Measurements from ENCODE around the gene METAP1D.
"Not testable (repeated sequence)": the region's sequence is repeated elsewhere in the genome, so short reads cannot be mapped to it uniquely, and the experiment has no call there.

Gene METAP1D

GRCh38 chr2:171965238-171965637 lies 34.5 kb upstream of the METAP1D start:
- Histone ChIP-seq H3K4me3 (ENCODE audit: low read length) (no peak overlapping the region), H3K36me3 (ENCODE audit: control insufficient read depth, insufficient read depth, low read length) (no peaks in the 10 kb centered on the region; the same call in 1 of the 2 replicates), H3K27me3 (ENCODE audit: control insufficient read depth, insufficient read depth, low read length) (no peaks in the 10 kb centered on the region), H3K9me3 (ENCODE audit: control insufficient read depth, insufficient read depth, low read length) (no peaks in the 10 kb centered on the region), H3K4me1 (ENCODE audit: control insufficient read depth, insufficient read depth, low read length) (no peaks in the 10 kb centered on the region), H3K27ac (ENCODE audit: low read length) (no peak overlapping the region)
- no CpG with 5 or more reads among the region's 3 CpGs for WGBS (ENCODE audit: insufficient coverage, insufficient read length)
- DNase-seq (ENCODE audit: low read depth, low spot score) = no peak

DNA sequence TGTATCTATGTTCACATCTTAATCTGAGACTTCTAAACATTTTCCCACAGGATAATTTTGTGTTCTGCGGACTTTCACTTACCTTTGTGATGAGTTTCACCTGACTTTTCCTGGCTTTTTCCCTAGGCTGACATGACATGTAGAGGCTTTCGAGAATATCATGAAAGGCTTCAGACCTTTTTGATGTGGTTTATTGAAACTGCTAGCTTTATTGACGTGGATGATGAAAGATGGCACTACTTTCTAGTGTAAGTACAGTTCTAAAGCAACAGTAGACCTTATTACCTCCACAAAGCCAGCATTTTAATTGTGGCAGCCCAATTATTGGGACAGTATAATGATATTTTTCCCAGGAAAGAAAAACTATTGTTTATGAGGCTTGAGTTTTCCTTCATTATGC lies 34.1 kb upstream of the METAP1D start:
- H3K27ac ChIP-seq (ENCODE audit: low read length) = no peak overlapping the region

DNA sequence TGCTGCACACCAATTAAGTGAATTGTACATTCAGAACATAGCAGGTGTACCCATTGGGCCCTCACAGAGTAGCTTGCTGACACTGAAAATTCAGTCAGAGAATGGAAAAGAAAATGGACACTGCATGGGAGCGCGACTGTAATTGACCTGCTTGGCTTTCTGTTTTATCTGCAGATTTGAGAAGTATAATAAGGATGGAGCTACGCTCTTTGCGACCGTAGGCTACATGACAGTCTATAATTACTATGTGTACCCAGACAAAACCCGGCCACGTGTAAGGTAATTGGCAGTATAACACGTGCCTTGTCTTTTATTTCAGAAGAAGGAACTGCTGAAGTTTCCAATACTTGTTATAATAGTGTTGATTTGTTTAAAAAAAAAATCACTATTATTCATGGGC lies 33.5 kb upstream of the METAP1D start:
- Histone ChIP-seq H3K4me3 (ENCODE audit: low read length) (no peak overlapping the region), H3K27ac (ENCODE audit: low read length) (no peak overlapping the region), H3K4me1 (ENCODE audit: control insufficient read depth, insufficient read depth, low read length) (no peaks in the 10 kb centered on the region), H3K9me3 (ENCODE audit: control insufficient read depth, insufficient read depth, low read length) (no peaks in the 10 kb centered on the region), H3K27me3 (ENCODE audit: control insufficient read depth, insufficient read depth, low read length) (no peaks in the 10 kb centered on the region), H3K36me3 (ENCODE audit: control insufficient read depth, insufficient read depth, low read length) (no peaks in the 10 kb centered on the region; the same call in 1 of the 2 replicates)
- no CpG with 5 or more reads among the region's 8 CpGs for WGBS (ENCODE audit: insufficient coverage, insufficient read length)
- DNase-seq (ENCODE audit: low read depth, low spot score) = no peak

More for the DNA sequence above, 34.1 kb upstream of the METAP1D start:
- WGBS (ENCODE audit: insufficient coverage, insufficient read length) = no CpG with 5 or more reads among the region's 3 CpGs
- Histone ChIP-seq H3K4me1 (ENCODE audit: control insufficient read depth, insufficient read depth, low read length) (no peaks in the 10 kb centered on the region), H3K36me3 (ENCODE audit: control insufficient read depth, insufficient read depth, low read length) (no peaks in the 10 kb centered on the region; the same call in 1 of the 2 replicates), H3K4me3 (ENCODE audit: low read length) (no peak overlapping the region), H3K27me3 (ENCODE audit: control insufficient read depth, insufficient read depth, low read length) (no peaks in the 10 kb centered on the region), H3K9me3 (ENCODE audit: control insufficient read depth, insufficient read depth, low read length) (no peaks in the 10 kb centered on the region)
- DNase-seq (ENCODE audit: low read depth, low spot score) = no peak

DNA sequence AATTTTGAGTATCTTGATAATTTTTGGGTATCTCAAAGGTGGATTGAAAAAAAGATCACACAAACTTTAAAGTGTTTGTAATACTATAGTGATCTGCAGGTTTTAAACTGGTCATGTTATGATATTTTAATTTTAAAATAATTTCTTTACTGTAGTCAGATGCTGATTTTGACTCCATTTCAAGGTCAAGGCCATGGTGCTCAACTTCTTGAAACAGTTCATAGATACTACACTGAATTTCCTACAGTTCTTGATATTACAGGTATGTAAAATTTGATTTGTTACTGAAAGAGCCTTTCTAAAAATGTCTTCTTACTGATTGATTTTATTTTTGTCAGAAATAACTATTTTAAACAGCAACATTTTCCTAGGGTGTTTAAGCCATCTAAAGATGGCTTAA lies 33.1 kb upstream of the METAP1D start:
- Histone ChIP-seq H3K27me3 (ENCODE audit: control insufficient read depth, insufficient read depth, low read length) (no peaks in the 10 kb centered on the region), H3K9me3 (ENCODE audit: control insufficient read depth, insufficient read depth, low read length) (no peaks in the 10 kb centered on the region), H3K4me1 (ENCODE audit: control insufficient read depth, insufficient read depth, low read length) (no peaks in the 10 kb centered on the region), H3K4me3 (ENCODE audit: low read length) (no peak overlapping the region), H3K27ac (ENCODE audit: low read length) (no peak overlapping the region), H3K36me3 (ENCODE audit: control insufficient read depth, insufficient read depth, low read length) (no peaks in the 10 kb centered on the region; the same call in 1 of the 2 replicates)
- no peak for DNase-seq (ENCODE audit: low read depth, low spot score)

DNA sequence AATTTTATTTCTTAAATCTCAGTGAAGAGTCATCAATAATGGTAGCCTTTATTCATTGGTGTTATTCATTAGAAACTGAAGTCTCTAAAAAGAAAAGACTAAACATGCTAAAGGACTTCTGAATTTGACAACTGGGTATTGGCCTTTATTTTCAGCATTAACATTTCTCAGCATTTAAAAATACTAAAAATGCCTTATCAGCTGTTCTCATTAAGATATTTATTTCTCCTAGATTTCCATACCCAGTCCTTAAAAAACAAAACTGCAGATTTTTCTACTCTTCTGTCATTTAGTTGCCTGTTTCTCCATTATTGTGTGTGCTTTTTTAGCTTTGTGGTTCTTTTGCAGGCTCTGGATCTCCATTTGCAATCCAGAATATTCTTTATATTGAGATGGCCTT lies 31.2 kb upstream of the METAP1D start:
- DNase-seq (ENCODE audit: low read depth, low spot score) = no peak
- H3K4me3 ChIP-seq (ENCODE audit: low read length) = no peak overlapping the region
- no peaks in the 10 kb centered on the region for H3K27me3 ChIP-seq (ENCODE audit: control insufficient read depth, insufficient read depth, low read length)
- H3K9me3 ChIP-seq (ENCODE audit: control insufficient read depth, insufficient read depth, low read length) = no peaks in the 10 kb centered on the region
- H3K36me3 ChIP-seq (ENCODE audit: control insufficient read depth, insufficient read depth, low read length) = peaks cover 3% of the 10 kb centered on the region
- H3K27ac ChIP-seq (ENCODE audit: low read length) = no peak overlapping the region
- H3K4me1 ChIP-seq (ENCODE audit: control insufficient read depth, insufficient read depth, low read length) = no peaks in the 10 kb centered on the region

- no CpG with 5 or more reads among the region's 2 CpGs for WGBS (ENCODE audit: insufficient coverage, insufficient read length)
- Histone ChIP-seq H3K4me1 (ENCODE audit: control insufficient read depth, insufficient read depth, low read length) (no peaks in the 10 kb centered on the region), H3K36me3 (ENCODE audit: control insufficient read depth, insufficient read depth, low read length) (peaks cover 3% of the 10 kb centered on the region; the same call in 1 of the 2 replicates), H3K9me3 (ENCODE audit: control insufficient read depth, insufficient read depth, low read length) (no peaks in the 10 kb centered on the region), H3K4me3 (ENCODE audit: low read length) (no peak overlapping the region), H3K27me3 (ENCODE audit: control insufficient read depth, insufficient read depth, low read length) (no peaks in the 10 kb centered on the region), H3K27ac (ENCODE audit: low read length) (no peak overlapping the region)
- no peak for DNase-seq (ENCODE audit: low read depth, low spot score)
Measured at GRCh38 chr2:171972329-171972982, 27.3 kb upstream of the METAP1D start.

- H3K9me3 ChIP-seq (ENCODE audit: control insufficient read depth, insufficient read depth, low read length) = no peaks in the 10 kb centered on the region
- no peaks in the 10 kb centered on the region for H3K4me1 ChIP-seq (ENCODE audit: control insufficient read depth, insufficient read depth, low read length)
- H3K36me3 ChIP-seq (ENCODE audit: control insufficient read depth, insufficient read depth, low read length) = no peaks in the 10 kb centered on the region; the same call in 1 of the 2 replicates
- no CpG with 5 or more reads among the region's 4 CpGs for WGBS (ENCODE audit: insufficient coverage, insufficient read length)
- DNase-seq (ENCODE audit: low read depth, low spot score) = no peak
- no peaks in the 10 kb centered on the region for H3K27me3 ChIP-seq (ENCODE audit: control insufficient read depth, insufficient read depth, low read length)
- H3K4me3 ChIP-seq (ENCODE audit: low read length) = no peak overlapping the region
- H3K27ac ChIP-seq (ENCODE audit: low read length) = no peak overlapping the region
Measured at GRCh38 chr2:171979103-171979502, 20.6 kb upstream of the METAP1D start.

- not testable (repeated sequence) for H3K27ac ChIP-seq (ENCODE audit: low read length); H3K36me3 ChIP-seq (ENCODE audit: control insufficient read depth, insufficient read depth, low read length)
- WGBS (ENCODE audit: insufficient coverage, insufficient read length) = no CpG with 5 or more reads among the region's 1 CpG
Measured at GRCh38 chr2:171983924-171984323, 15.8 kb upstream of the METAP1D start.

DNA sequence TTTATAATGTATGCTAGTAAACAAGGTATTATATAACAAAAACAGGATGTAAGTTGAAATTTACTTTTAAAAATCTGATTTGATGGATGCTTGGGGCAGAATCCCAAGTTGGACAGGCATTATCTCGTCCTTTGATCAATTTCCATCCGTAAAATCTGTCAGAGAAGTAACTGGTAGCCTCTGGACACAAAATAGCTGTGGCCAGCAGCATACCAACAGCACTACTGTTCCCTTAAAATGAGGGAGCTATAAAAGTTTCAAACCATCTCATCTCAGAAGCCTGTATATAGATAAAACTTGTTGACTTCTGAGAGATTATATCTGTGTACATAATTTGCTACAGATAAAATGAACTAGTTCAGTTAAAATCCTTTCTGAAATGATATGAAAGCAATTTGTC lies 14.7 kb upstream of the METAP1D start:
- no peaks in the 10 kb centered on the region for H3K27me3 ChIP-seq (ENCODE audit: control insufficient read depth, insufficient read depth, low read length)
- no peak overlapping the region for H3K27ac ChIP-seq (ENCODE audit: low read length)
- no peaks in the 10 kb centered on the region for H3K9me3 ChIP-seq (ENCODE audit: control insufficient read depth, insufficient read depth, low read length)
- WGBS (ENCODE audit: insufficient coverage, insufficient read length) = no CpG with 5 or more reads among the region's 2 CpGs
- no peak overlapping the region for H3K4me3 ChIP-seq (ENCODE audit: low read length)
- H3K4me1 ChIP-seq (ENCODE audit: control insufficient read depth, insufficient read depth, low read length) = no peaks in the 10 kb centered on the region
- no peaks in the 10 kb centered on the region for H3K36me3 ChIP-seq (ENCODE audit: control insufficient read depth, insufficient read depth, low read length)
- DNase-seq (ENCODE audit: low read depth, low spot score) = no peak

More at GRCh38 chr2:171983924-171984323, 15.8 kb upstream of the METAP1D start:
- not testable (repeated sequence) for H3K4me1 ChIP-seq (ENCODE audit: control insufficient read depth, insufficient read depth, low read length); H3K27me3 ChIP-seq (ENCODE audit: control insufficient read depth, insufficient read depth, low read length); H3K9me3 ChIP-seq (ENCODE audit: control insufficient read depth, insufficient read depth, low read length); DNase-seq (ENCODE audit: low read depth, low spot score); H3K4me3 ChIP-seq (ENCODE audit: low read length)

DNA sequence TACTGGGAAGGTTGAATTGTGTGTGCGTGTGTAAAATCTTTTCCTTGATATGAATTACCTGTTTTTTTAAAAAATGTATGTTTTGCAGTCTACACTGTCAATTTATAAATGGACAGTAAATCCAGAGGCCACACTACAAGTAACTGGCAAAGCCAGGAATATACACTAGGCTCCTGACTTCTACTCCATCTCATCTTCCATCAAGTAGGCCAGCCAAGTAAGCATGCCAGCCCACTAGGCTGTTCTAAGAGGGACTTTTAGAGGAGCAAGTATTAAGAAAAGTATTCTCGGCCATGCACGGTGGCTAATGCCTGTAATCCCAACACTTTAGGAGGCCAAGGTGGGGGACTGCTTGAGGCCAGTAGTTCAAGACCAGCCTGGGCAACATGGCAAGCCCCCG lies 13.0 kb upstream of the METAP1D start:
- no peaks in the 10 kb centered on the region for H3K27me3 ChIP-seq (ENCODE audit: control insufficient read depth, insufficient read depth, low read length)
- DNase-seq (ENCODE audit: low read depth, low spot score) = no peak
- no peaks in the 10 kb centered on the region for H3K4me1 ChIP-seq (ENCODE audit: control insufficient read depth, insufficient read depth, low read length)
- H3K27ac ChIP-seq (ENCODE audit: low read length) = no peak overlapping the region
- no CpG with 5 or more reads among the region's 4 CpGs for WGBS (ENCODE audit: insufficient coverage, insufficient read length)
- no peaks in the 10 kb centered on the region for H3K36me3 ChIP-seq (ENCODE audit: control insufficient read depth, insufficient read depth, low read length)
- no peak overlapping the region for H3K4me3 ChIP-seq (ENCODE audit: low read length)
- H3K9me3 ChIP-seq (ENCODE audit: control insufficient read depth, insufficient read depth, low read length) = no peaks in the 10 kb centered on the region

GRCh38 chr2:171991027-171991426 lies 8.7 kb upstream of the METAP1D start:
- no peak overlapping the region for H3K27ac ChIP-seq (ENCODE audit: low read length)
- H3K36me3 ChIP-seq (ENCODE audit: control insufficient read depth, insufficient read depth, low read length) = no peaks in the 10 kb centered on the region
- no peak for DNase-seq (ENCODE audit: low read depth, low spot score)
- H3K4me1 ChIP-seq (ENCODE audit: control insufficient read depth, insufficient read depth, low read length) = no peaks in the 10 kb centered on the region
- no peaks in the 10 kb centered on the region for H3K27me3 ChIP-seq (ENCODE audit: control insufficient read depth, insufficient read depth, low read length)
- no peak overlapping the region for H3K4me3 ChIP-seq (ENCODE audit: low read length)
- H3K9me3 ChIP-seq (ENCODE audit: control insufficient read depth, insufficient read depth, low read length) = no peaks in the 10 kb centered on the region
- WGBS (ENCODE audit: insufficient coverage, insufficient read length) = no CpG with 5 or more reads among the region's 4 CpGs

Data from iPS DF 6.9 (cell line).